Measurements from ENCODE around the gene GSTM1. TPM values are rescaled to one million over a fixed set of nuclear protein-coding genes. Genes with fewer than 3 reads are reported as not detected.
"Not testable (repeated sequence)": the region's sequence is repeated elsewhere in the genome, so short reads cannot be mapped to it uniquely, and the experiment has no call there.

GSTM1 gene
- total RNA-seq, 1 experiment from 2014 or later, result not detected

DNA sequence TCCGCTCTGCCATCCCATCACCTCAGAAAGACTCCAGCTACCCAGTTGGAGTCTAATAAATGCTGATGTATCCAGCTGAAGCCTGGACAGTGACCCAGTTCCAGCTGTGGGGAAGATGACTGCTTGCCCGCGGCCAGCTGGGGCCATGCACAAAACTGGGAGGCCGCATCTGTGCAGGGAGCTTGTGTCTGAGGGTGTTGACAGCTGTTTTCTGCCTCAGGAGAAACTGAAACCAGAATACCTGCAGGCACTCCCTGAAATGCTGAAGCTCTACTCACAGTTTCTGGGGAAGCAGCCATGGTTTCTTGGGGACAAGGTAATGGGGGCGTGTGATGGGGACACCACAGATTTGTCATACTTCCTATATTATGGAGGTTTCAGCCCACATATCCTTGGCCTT is 16.6 kb upstream of the GSTM1 start:
- CTCF ChIA-PET, result interaction anchor here (1.0 kb wide), 1 partner anchor 47 kb away, joined by 3 read pairs; no protein-coding TSS in a partner anchor
- POLR2A ChIA-PET, result no interaction called here

DNA sequence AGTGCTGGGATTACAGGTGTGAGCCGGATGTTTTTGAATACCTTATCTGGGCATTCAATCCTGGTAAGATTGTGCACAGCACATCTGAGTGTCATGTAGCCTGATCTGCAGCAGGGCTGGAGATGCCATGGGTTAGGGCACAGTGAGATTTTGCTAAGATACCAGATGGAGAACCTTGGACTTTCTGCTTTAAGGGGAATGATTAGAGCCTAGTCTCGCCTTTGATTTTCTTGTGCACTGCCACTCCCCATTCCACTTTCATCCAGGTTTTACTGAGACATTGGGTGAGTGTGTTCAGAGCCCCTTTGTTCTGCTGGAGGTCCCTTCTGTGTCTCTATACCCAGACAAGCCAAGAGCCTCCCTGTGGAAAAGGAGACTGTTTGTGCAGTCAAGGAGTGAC is 13.8 kb upstream of the GSTM1 start:
- intact Hi-C loops (cut with micrococcal nuclease; ENCODE audit: unreplicated experiment); BruUV-seq (replicated peaks); H3K9me3 ChIP-seq; DNase-seq; H3K36me3 Mint-ChIP-seq (ENCODE audit: insufficient read depth, unreplicated experiment); H3K9me3 Mint-ChIP-seq (ENCODE audit: unreplicated experiment); H3K27me3 Mint-ChIP-seq (ENCODE audit: insufficient read depth, unreplicated experiment); POLR2A ChIA-PET; H3K4me3 ChIP-seq (ENCODE audit: low read depth, low read length); H3K4me1 ChIP-seq; H3K4me3 Mint-ChIP-seq (ENCODE audit: unreplicated experiment); H3K36me3 ChIP-seq (ENCODE audit: control insufficient read depth, insufficient read depth, low read length); H3K27me3 ChIP-seq (replicated peaks; ENCODE audit: control insufficient read depth, insufficient read depth, low read length); CTCF ChIA-PET; H3K27ac Mint-ChIP-seq (ENCODE audit: unreplicated experiment); H3K4me1 Mint-ChIP-seq (ENCODE audit: low read depth, unreplicated experiment): not testable (repeated sequence)

More for the DNA sequence above, 16.6 kb upstream of the GSTM1 start:
- Mint-ChIP-seq H3K36me3 (ENCODE audit: insufficient read depth, unreplicated experiment) (no peaks in the 10 kb centered on the region), H3K4me1 (ENCODE audit: low read depth, unreplicated experiment) (no peaks in the 10 kb centered on the region), H3K4me3 (ENCODE audit: unreplicated experiment) (no peak overlapping the region), H3K27me3 (ENCODE audit: insufficient read depth, unreplicated experiment) (no peaks in the 10 kb centered on the region), H3K27ac (ENCODE audit: unreplicated experiment) (no peak overlapping the region), H3K9me3 (ENCODE audit: unreplicated experiment) (no peaks in the 10 kb centered on the region)
- Histone ChIP-seq H3K36me3 (ENCODE audit: control insufficient read depth, insufficient read depth, low read length) (no peaks in the 10 kb centered on the region), H3K4me1 (no peaks in the 10 kb centered on the region), H3K27me3 (replicated peaks; ENCODE audit: control insufficient read depth, insufficient read depth, low read length) (no peaks in the 10 kb centered on the region), H3K4me3 (ENCODE audit: low read depth, low read length) (no peak overlapping the region), H3K9me3 (no peaks in the 10 kb centered on the region)
- intact Hi-C loops (cut with micrococcal nuclease; ENCODE audit: unreplicated experiment), result no loop called here
- TF ChIP-seq CTCF (IDR thresholded peaks at IDR 0.05; ENCODE audit: insufficient read depth in 1 of 2, low read depth in 1 of 2, low read length in 1 of 2, severe bottlenecking in 1 of 2, unreplicated experiment in 1 of 2), result no peak
- no peak for DNase-seq
- BruUV-seq (replicated peaks), result no TSS peak

- POLR2A ChIA-PET; intact Hi-C loops (cut with micrococcal nuclease; ENCODE audit: unreplicated experiment); CTCF ChIA-PET; BruUV-seq (replicated peaks); DNase-seq; H3K27me3 Mint-ChIP-seq (ENCODE audit: insufficient read depth, unreplicated experiment); H3K27me3 ChIP-seq (replicated peaks; ENCODE audit: control insufficient read depth, insufficient read depth, low read length); H3K9me3 Mint-ChIP-seq (ENCODE audit: unreplicated experiment); H3K36me3 Mint-ChIP-seq (ENCODE audit: insufficient read depth, unreplicated experiment); H3K4me3 Mint-ChIP-seq (ENCODE audit: unreplicated experiment); H3K36me3 ChIP-seq (ENCODE audit: control insufficient read depth, insufficient read depth, low read length); H3K4me3 ChIP-seq (ENCODE audit: low read depth, low read length); H3K4me1 Mint-ChIP-seq (ENCODE audit: low read depth, unreplicated experiment); H3K27ac Mint-ChIP-seq (ENCODE audit: unreplicated experiment); H3K9me3 ChIP-seq; H3K4me1 ChIP-seq: not testable (repeated sequence)
Observed at GRCh38 chr1:109676683-109677381, 10.8 kb upstream of the GSTM1 start.

- no peak for TF ChIP-seq CTCF (IDR thresholded peaks at IDR 0.05; ENCODE audit: insufficient read depth in 1 of 2, low read depth in 1 of 2, low read length in 1 of 2, severe bottlenecking in 1 of 2, unreplicated experiment in 1 of 2)
- Mint-ChIP-seq H3K9me3 (ENCODE audit: unreplicated experiment) (no peaks in the 10 kb centered on the region), H3K4me1 (ENCODE audit: low read depth, unreplicated experiment) (no peaks in the 10 kb centered on the region), H3K27ac (ENCODE audit: unreplicated experiment) (no peak overlapping the region), H3K27me3 (ENCODE audit: insufficient read depth, unreplicated experiment) (no peaks in the 10 kb centered on the region), H3K36me3 (ENCODE audit: insufficient read depth, unreplicated experiment) (no peaks in the 10 kb centered on the region), H3K4me3 (ENCODE audit: unreplicated experiment) (no peak overlapping the region)
- DNase-seq, result no peak
- Histone ChIP-seq H3K9me3 (no peaks in the 10 kb centered on the region), H3K4me1 (no peaks in the 10 kb centered on the region), H3K4me3 (ENCODE audit: low read depth, low read length) (no peak overlapping the region), H3K36me3 (ENCODE audit: control insufficient read depth, insufficient read depth, low read length) (no peaks in the 10 kb centered on the region), H3K27me3 (replicated peaks; ENCODE audit: control insufficient read depth, insufficient read depth, low read length) (no peaks in the 10 kb centered on the region)
- ChIA-PET POLR2A (no interaction called here), CTCF (no interaction called here)
- intact Hi-C loops (cut with micrococcal nuclease; ENCODE audit: unreplicated experiment), result no loop called here
- no TSS peak for BruUV-seq (replicated peaks)
Observed at GRCh38 chr1:109677459-109677858, 10.2 kb upstream of the GSTM1 start.

GRCh38 chr1:109678637-109679036 is 9.0 kb upstream of the GSTM1 start:
- H3K4me1 Mint-ChIP-seq (ENCODE audit: low read depth, unreplicated experiment), result not testable (repeated sequence)

DNA sequence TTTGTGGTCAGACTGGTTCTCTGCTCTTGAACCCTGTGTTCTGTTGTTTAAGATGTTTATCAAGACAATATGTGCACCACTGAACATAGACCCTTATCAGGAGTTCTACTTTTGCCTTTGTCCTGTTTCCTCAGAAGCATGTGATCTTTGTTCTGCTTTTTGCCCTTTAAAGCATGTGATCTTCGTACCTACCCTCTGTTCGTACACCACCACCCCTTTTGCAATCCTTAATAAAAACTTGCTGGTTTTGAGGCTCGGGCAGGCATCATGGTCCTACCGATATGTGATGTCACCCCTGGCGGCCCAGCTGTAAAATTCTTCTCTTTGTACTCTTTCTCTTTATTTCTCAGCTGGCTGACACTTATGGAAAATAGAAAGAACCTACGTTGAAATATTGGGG is 2.8 kb upstream of the GSTM1 start:
- POLR2A ChIA-PET; H3K4me3 ChIP-seq (ENCODE audit: low read depth, low read length); H3K36me3 Mint-ChIP-seq (ENCODE audit: insufficient read depth, unreplicated experiment); H3K4me3 Mint-ChIP-seq (ENCODE audit: unreplicated experiment); intact Hi-C loops (cut with micrococcal nuclease; ENCODE audit: unreplicated experiment); BruUV-seq (replicated peaks); H3K27me3 ChIP-seq (replicated peaks; ENCODE audit: control insufficient read depth, insufficient read depth, low read length); H3K4me1 ChIP-seq; H3K36me3 ChIP-seq (ENCODE audit: control insufficient read depth, insufficient read depth, low read length); H3K9me3 Mint-ChIP-seq (ENCODE audit: unreplicated experiment); DNase-seq; H3K9me3 ChIP-seq; H3K4me1 Mint-ChIP-seq (ENCODE audit: low read depth, unreplicated experiment); H3K27me3 Mint-ChIP-seq (ENCODE audit: insufficient read depth, unreplicated experiment); H3K27ac Mint-ChIP-seq (ENCODE audit: unreplicated experiment); CTCF ChIA-PET: not testable (repeated sequence)

More at GRCh38 chr1:109678637-109679036, 9.0 kb upstream of the GSTM1 start:
- intact Hi-C loops (cut with micrococcal nuclease; ENCODE audit: unreplicated experiment); H3K27me3 ChIP-seq (replicated peaks; ENCODE audit: control insufficient read depth, insufficient read depth, low read length); H3K27me3 Mint-ChIP-seq (ENCODE audit: insufficient read depth, unreplicated experiment); DNase-seq; BruUV-seq (replicated peaks); H3K27ac Mint-ChIP-seq (ENCODE audit: unreplicated experiment); H3K9me3 ChIP-seq; POLR2A ChIA-PET; CTCF ChIA-PET; H3K36me3 Mint-ChIP-seq (ENCODE audit: insufficient read depth, unreplicated experiment); H3K36me3 ChIP-seq (ENCODE audit: control insufficient read depth, insufficient read depth, low read length); H3K4me1 ChIP-seq; H3K4me3 ChIP-seq (ENCODE audit: low read depth, low read length); H3K9me3 Mint-ChIP-seq (ENCODE audit: unreplicated experiment); H3K4me3 Mint-ChIP-seq (ENCODE audit: unreplicated experiment): not testable (repeated sequence)

All from Caco-2 (cell line).